ENCODE data around the gene EPHA1.

The EPHA1 gene

GRCh38 chr7:143372070-143372469, 36.6 kb downstream of the EPHA1 start:
- DNase-seq (ENCODE audit: low read depth): peak; percentile 36

- DNase-seq (ENCODE audit: low read depth): no peak
Observed at GRCh38 chr7:143369678-143370651, 38.7 kb downstream of the EPHA1 start.

GRCh38 chr7:143368387-143368786, 40.3 kb downstream of the EPHA1 start:
- DNase-seq (ENCODE audit: low read depth): no peak

- no peak for DNase-seq (ENCODE audit: low read depth)
Observed at GRCh38 chr7:143367972-143368371, 40.7 kb downstream of the EPHA1 start.

GRCh38 chr7:143363016-143363937, 45.4 kb downstream of the EPHA1 start:
- no peak for DNase-seq (ENCODE audit: low read depth)

GRCh38 chr7:143362131-143363015, 46.3 kb downstream of the EPHA1 start, which contains the start of gene FAM131B:
Gene FAM131B (minus strand): TSS chr7:143362713. CDS start chr7:143362603, 110 bp downstream.
- DNase-seq (ENCODE audit: low read depth): no peak

- no peak for DNase-seq (ENCODE audit: low read depth)
Observed at GRCh38 chr7:143361552-143362130, 47.0 kb downstream of the EPHA1 start.

- no peak for DNase-seq (ENCODE audit: low read depth)
Observed at GRCh38 chr7:143360788-143361551, 47.7 kb downstream of the EPHA1 start.

GRCh38 chr7:143359771-143360353, 48.8 kb downstream of the EPHA1 start:
- no peak for DNase-seq (ENCODE audit: low read depth)

- no peak for DNase-seq (ENCODE audit: low read depth)
Observed at GRCh38 chr7:143358626-143359025, 50.0 kb downstream of the EPHA1 start.

- no peak for DNase-seq (ENCODE audit: low read depth)
Observed at GRCh38 chr7:143356414-143357050, 52.1 kb downstream of the EPHA1 start.

GRCh38 chr7:143355450-143356385, 52.9 kb downstream of the EPHA1 start:
- no peak for DNase-seq (ENCODE audit: low read depth)

- DNase-seq (ENCODE audit: low read depth): no peak
Observed at GRCh38 chr7:143354965-143355364, 53.7 kb downstream of the EPHA1 start.

- DNase-seq (ENCODE audit: low read depth): no peak
Observed at GRCh38 chr7:143354376-143354775, 54.3 kb downstream of the EPHA1 start.

GRCh38 chr7:143352531-143353002, 56.1 kb downstream of the EPHA1 start:
- no peak for DNase-seq (ENCODE audit: low read depth)

- DNase-seq (ENCODE audit: low read depth): no peak
Observed at GRCh38 chr7:143351574-143351973, 57.1 kb downstream of the EPHA1 start.

GRCh38 chr7:143351060-143351459, 57.6 kb downstream of the EPHA1 start:
- DNase-seq (ENCODE audit: low read depth): no peak

GRCh38 chr7:143347950-143348349, 60.7 kb downstream of the EPHA1 start:
- no peak for DNase-seq (ENCODE audit: low read depth)

Measured in stimulated activated CD8-positive, alpha-beta memory T cell treated with anti-CD3 and anti-CD28 coated beads, Interleukin-12 subunit alpha, Interleukin-12 subunit beta, amount 100 ng/mL, for 1 hour (primary cell).